Activated CD4-positive, alpha-beta T cell treated with anti-CD3 and anti-CD28 coated beads, Interleukin-2, amount 10 ng/mL, durations not matched to agents 7 days and 5 days (primary cell): ENCODE results near the gene ARGLU1. TPM values are rescaled to one million over a fixed set of nuclear protein-coding genes. Genes with fewer than 3 reads are reported as not detected.

Experiments
- CTCF ChIA-PET: fragments of 350-600 bp; sonication (Branson Sonifier 250); formaldehyde crosslinking; loops from one replicate; lab custom pipeline; 2021; ENCODE audit warnings: antibody characterized with exemption; lab: Charles Lee
- POLR2A ChIA-PET: fragments of 350-600 bp; sonication (Branson Sonifier 250); formaldehyde crosslinking; loops from one replicate; lab custom pipeline; 2021; ENCODE audit warnings: antibody characterized with exemption; lab: Charles Lee
- DNase-seq: peaks from one replicate; pipeline ENCODE4 v3.0.0-alpha.2; 2020
- H3K27ac Mint-ChIP-seq: one replicate; pipeline ENCODE4 v1.8.0; 2021; ENCODE audit warnings: mild to moderate bottlenecking, moderate library complexity, mixed read lengths
- H3K27me3 Mint-ChIP-seq: one replicate; pipeline ENCODE4 v1.8.0; 2021; ENCODE audit warnings: mixed read lengths
- H3K36me3 Mint-ChIP-seq: one replicate; pipeline ENCODE4 v1.8.0; 2021; ENCODE audit warnings: low read depth, mixed read lengths
- H3K4me1 Mint-ChIP-seq: one replicate; pipeline ENCODE4 v1.8.0; 2021; ENCODE audit warnings: mixed read lengths
- H3K4me3 Mint-ChIP-seq: one replicate; pipeline ENCODE4 v1.8.0; 2021; ENCODE audit warnings: mild to moderate bottlenecking, moderate library complexity, mixed read lengths
- H3K9me3 Mint-ChIP-seq: one replicate; pipeline ENCODE4 v1.8.0; 2021; ENCODE audit warnings: mixed read lengths
- total RNA-seq, 2 experiments: library from RNA; stranded (reverse); gene quantifications; one replicate each; pipeline ENCODE4 v1.2.3, GENCODE V29; 2021

Gene ARGLU1
- total RNA-seq, 2 experiments from 2014 or later, result 119 to 132 TPM

DNA sequence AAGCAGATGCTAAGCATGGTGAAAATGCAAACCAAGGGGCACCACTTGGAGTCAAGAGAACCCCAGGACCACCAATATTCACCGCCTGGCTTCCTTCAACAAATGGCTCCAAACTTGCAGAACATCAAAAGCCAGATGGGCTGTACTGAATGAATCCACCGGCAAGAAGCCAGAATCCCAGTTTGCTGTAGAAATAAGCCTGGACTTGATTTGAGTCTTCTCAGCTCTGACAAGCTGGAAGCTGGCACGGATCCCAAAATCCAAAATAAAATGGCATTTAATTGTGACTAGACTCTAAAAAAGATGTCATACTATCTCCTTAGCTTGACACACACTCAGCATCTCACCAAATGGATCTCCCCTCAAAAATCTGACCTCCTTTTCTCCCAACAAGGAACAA, 44.4 kb downstream of the ARGLU1 start:
- no peaks in the 10 kb centered on the region for H3K36me3 Mint-ChIP-seq
- H3K4me3 Mint-ChIP-seq, result no peak overlapping the region
- no peak for DNase-seq
- CTCF ChIA-PET, result no interaction called here
- no peak overlapping the region for H3K27ac Mint-ChIP-seq
- no peaks in the 10 kb centered on the region for H3K9me3 Mint-ChIP-seq
- POLR2A ChIA-PET, result no interaction called here
- no peaks in the 10 kb centered on the region for H3K4me1 Mint-ChIP-seq
- peaks cover 20% of the 10 kb centered on the region for H3K27me3 Mint-ChIP-seq

DNA sequence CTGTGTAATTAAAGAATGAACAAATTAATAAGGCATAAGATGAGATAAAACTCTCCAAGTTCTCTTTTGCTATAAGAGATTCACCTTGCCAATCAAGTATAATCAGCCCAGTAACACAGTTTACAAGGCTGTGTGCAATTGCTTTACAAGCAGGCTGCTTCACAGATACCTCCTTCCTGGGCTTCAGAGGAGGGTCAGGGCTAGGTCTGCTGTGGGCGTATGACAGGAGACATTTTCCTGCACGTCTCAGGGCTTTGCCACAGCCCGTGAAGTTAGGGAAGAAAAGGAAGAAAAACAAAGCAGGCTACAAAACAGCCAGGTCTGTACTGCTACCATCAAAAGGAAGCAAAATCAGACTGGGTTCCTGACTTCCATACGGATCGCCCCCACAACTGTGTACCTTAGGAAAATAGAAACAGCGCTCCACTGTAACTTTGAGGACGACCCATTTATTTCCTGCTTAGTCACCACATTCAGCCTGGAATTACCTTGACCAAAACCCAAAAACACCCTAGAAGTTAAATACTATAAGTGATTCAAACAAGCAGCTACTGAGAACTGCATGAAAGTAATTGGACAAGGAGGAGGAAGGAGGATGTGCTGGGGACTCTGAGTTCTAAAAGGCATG, 44.9 kb downstream of the ARGLU1 start:
- Mint-ChIP-seq H3K4me3 (no peak overlapping the region), H3K36me3 (no peaks in the 10 kb centered on the region), H3K27ac (no peak overlapping the region), H3K4me1 (no peaks in the 10 kb centered on the region), H3K27me3 (peaks cover 20% of the 10 kb centered on the region), H3K9me3 (no peaks in the 10 kb centered on the region)
- CTCF ChIA-PET, result no interaction called here
- no peak for DNase-seq
- POLR2A ChIA-PET, result no interaction called here

DNA sequence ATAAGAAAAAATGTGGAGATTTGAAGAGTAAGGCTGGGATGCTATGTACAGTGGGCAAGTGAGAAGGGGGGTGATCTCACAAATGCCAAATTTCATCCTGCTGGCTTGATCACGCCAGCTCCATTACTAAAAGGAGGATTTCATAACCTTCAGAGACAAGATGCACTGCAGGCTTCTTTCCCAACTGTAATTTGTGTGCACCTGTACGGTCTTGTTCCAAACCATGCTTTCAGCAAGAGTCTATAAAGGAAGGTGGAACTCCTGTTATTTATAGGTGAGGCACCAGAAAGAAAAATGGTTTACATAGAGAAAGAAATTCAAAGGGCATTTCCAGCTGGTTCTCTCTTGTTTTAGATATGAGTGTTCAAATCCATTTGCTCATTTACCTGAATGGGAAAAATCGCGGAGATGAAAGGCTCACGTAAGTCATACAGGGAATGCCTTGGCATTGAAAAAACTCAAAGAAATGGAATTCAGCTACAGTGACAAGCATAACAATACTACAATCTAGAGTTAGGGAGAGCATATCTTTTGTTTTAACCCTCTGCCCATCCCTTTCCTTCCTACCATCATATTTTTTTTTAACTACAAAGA, 45.7 kb downstream of the ARGLU1 start:
- POLR2A ChIA-PET, result no interaction called here
- Mint-ChIP-seq H3K36me3 (no peaks in the 10 kb centered on the region), H3K4me1 (no peaks in the 10 kb centered on the region), H3K27me3 (peaks cover 19% of the 10 kb centered on the region), H3K27ac (no peak overlapping the region), H3K9me3 (no peaks in the 10 kb centered on the region), H3K4me3 (no peak overlapping the region)
- DNase-seq, result no peak
- CTCF ChIA-PET, result no interaction called here

DNA sequence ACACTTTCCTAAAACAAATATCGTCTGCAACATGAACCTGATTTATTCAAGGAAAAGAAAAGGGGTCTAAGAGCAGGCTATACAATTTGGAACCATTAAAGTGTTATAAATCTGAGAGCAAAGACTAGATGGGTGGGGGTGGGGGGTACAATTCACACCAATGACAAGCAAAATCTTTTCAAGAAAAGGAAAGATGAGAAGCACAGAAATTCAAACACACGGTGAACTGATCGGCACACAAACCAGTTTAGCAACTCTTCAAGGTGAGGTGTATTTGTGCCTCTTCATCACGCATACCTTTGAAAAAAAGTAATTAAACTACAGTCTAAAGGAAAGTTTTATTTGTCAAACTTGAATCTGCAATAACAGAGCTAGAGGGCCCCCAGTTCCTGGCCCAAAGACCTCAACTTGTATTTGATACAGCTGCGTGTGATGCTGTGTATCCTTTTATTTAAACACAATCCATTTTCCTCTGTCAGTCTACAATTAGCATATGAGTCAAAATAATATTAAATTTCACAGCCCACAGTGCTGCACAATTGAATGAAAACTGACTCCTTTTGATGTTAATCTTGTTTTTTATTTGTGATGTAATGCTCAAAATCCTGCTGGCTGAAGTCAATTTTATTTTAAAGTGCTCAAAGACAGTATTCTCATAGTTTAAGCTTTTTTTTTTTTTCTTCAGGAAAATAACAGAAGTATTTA, 46.7 kb downstream of the ARGLU1 start:
- Mint-ChIP-seq H3K4me3 (no peak overlapping the region), H3K27ac (no peak overlapping the region), H3K36me3 (no peaks in the 10 kb centered on the region), H3K9me3 (no peaks in the 10 kb centered on the region), H3K4me1 (no peaks in the 10 kb centered on the region), H3K27me3 (peaks cover 25% of the 10 kb centered on the region)
- ChIA-PET POLR2A (no interaction called here), CTCF (no interaction called here)
- DNase-seq, result no peak

DNA sequence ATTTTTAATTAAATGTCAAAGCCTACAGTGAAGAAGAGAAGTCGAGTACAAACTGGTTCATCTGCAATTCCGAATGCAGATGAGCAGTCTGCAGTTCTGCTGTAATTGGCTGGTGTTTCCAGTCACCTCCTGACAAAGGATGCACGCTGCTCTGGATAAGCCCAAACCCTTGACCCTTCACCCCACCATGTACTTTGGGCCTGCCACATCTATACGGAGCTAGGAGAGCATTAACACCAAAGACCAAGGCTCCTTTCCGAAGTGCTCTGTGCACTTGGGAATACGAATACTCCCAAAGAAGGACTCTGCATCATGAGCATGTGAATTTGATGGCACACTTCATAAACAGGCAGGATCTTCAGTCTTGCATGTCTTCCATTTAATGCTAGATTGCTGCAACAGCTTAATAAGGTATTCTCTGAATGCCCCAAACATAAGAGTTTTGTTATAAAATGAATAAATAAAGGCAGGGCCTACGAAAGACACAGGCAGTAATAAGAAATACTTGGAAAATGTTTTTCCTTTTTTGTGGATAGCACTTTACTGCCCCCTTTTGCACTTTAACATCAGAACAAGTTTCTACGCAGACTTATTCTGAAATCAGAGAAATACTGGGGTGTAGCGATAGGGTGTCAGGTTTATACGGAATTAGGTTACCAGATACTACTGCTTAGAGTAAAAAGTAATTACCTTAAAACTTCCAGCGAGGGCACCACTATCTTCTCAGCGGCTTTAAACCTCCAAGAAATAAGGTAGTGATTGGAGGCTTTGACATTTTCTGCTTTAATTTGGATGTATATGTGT, 47.5 kb downstream of the ARGLU1 start:
- DNase-seq, result no peak
- Mint-ChIP-seq H3K4me1 (no peaks in the 10 kb centered on the region), H3K27me3 (peaks cover 26% of the 10 kb centered on the region), H3K36me3 (no peaks in the 10 kb centered on the region), H3K9me3 (no peaks in the 10 kb centered on the region), H3K27ac (no peak overlapping the region), H3K4me3 (no peak overlapping the region)
- ChIA-PET POLR2A (no interaction called here), CTCF (no interaction called here)

DNA sequence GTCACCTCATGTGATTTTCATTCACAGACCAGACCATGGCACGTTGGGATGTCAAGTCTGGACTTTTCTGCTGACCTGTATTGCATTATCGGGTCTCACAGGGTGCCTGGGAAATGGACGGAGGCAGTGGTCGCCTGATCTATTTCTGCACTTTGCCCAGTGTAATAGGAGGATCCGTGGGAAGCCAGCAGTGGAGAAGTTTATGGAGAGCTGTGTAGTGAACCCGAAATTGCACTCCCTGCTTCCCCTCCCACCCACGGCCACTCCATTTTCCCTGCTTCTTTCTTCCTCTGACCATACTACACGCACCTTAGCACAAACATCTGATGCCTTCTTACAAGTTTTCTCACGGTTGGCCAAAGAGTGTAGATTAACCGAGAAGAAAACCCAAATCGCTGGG, 49.4 kb downstream of the ARGLU1 start:
- Mint-ChIP-seq H3K4me3 (no peak overlapping the region), H3K27me3 (peaks cover 36% of the 10 kb centered on the region), H3K4me1 (no peaks in the 10 kb centered on the region), H3K9me3 (no peaks in the 10 kb centered on the region), H3K27ac (no peak overlapping the region), H3K36me3 (no peaks in the 10 kb centered on the region)
- ChIA-PET POLR2A (no interaction called here), CTCF (no interaction called here)
- no peak for DNase-seq

DNA sequence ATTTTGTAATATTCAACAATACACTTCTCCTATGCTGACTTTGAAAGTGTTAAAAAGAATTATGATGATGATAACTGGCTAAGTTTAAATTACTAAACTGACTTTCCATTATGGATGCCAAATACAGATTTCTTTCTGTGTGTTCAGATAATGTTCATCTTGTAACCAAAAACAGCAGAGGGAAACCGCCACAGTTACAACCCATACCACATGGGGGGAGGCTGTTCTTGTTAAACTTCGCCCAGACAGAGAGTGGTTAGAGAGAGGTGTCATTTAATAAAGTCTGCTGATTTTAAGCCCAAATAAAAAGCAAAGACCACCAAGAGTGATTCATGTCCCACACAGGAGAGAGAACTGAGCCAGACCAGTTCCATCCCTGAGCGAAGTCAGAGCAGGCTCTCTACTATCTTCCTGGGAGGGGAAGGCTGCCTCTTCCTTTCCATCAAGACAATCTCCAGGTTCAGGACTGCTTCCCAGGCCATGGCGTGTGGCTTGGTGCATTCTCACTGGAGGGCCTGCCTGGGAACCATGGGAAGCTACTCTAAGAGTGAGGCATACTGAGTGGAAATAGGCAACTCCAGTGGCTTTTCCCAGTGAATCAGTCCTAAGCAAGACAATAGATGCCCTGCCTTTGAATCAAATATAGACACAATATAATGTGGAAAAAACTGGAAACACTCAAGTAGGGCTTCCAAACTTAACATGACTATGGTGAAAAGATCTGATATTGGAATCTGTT, 50.7 kb downstream of the ARGLU1 start:
- CTCF ChIA-PET, result interaction anchor here (1.1 kb wide), 1 partner anchor 11 kb away, joined by 3 read pairs; no protein-coding TSS in a partner anchor
- no peaks in the 10 kb centered on the region for H3K9me3 Mint-ChIP-seq
- no peaks in the 10 kb centered on the region for H3K36me3 Mint-ChIP-seq
- no peaks in the 10 kb centered on the region for H3K4me1 Mint-ChIP-seq
- no peak overlapping the region for H3K27ac Mint-ChIP-seq
- POLR2A ChIA-PET, result no interaction called here
- H3K4me3 Mint-ChIP-seq, result no peak overlapping the region
- DNase-seq, result no peak
- H3K27me3 Mint-ChIP-seq, result peaks cover 31% of the 10 kb centered on the region

DNA sequence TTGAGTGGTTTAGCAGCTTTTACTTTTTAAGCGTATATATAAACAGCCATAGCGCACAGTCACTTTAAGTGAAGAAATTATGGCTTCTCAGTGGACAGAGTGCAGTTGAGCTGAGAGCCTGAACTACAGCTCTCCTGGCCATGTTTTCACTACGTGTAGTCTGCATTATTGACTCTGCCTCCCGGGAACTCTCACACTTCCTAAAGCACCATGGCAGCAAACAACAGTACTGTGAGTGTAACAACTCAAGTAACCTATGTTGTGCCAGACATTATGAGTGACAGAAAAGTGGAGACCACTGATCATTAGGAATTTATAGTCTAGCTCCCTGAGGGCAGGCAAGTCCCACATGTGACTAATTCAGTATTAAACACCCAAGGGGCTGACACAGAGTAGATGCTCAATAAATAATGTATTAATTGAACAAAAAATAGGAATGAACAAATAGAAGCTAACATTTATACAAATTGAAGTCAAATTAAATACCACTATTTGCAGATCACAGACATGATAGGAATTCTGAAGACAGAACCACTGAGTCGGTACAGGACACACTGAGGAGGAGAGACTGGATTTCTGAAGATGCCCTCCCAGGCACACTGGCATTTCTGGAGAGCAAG, 52.2 kb downstream of the ARGLU1 start:
- Mint-ChIP-seq H3K27ac (no peak overlapping the region), H3K9me3 (no peaks in the 10 kb centered on the region), H3K27me3 (peaks cover 29% of the 10 kb centered on the region), H3K36me3 (no peaks in the 10 kb centered on the region), H3K4me1 (no peaks in the 10 kb centered on the region), H3K4me3 (no peak overlapping the region)
- no peak for DNase-seq
- POLR2A ChIA-PET, result no interaction called here
- CTCF ChIA-PET, result interaction anchor here (0.7 to 1.6 kb wide), 3 partner anchors 9 to 86 kb away, joined by 3 to 7 read pairs (median 3); no protein-coding TSS in a partner anchor

DNA sequence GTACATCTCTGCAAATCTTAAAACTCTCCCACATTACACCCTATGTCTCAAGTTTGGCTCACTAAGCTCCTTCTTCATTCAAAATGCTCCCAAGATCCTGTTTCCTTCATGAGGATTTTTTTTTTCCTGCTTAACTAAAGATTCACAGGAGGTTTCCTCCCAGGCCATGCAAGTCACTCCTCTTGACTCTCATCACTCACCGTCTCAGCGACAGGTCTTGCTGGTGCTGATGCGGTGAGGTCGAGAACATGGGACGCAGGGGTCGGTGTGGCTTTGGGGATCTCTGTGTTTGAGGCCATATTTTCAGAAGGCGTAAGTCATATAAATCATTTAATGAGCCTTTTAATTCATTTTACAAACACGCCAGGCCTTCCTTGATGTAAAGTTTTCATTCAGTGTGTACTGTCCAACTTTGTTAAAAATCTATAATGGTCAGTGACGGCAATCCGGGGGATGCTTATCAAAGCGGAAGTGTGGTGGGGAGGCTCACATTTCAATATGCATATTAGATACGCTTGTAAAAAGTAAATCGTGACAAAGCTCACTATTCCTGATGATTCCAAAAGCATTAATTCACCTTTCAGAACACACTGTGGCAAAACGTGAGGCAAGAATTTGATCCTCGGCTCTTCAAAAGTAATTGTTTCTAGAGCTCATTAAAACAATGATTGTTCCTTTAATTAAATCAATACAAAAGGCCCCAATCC, 52.9 kb downstream of the ARGLU1 start:
- Mint-ChIP-seq H3K27me3 (peaks cover 26% of the 10 kb centered on the region), H3K9me3 (no peaks in the 10 kb centered on the region), H3K36me3 (no peaks in the 10 kb centered on the region), H3K4me3 (no peak overlapping the region), H3K27ac (no peak overlapping the region), H3K4me1 (no peaks in the 10 kb centered on the region)
- DNase-seq, result no peak
- POLR2A ChIA-PET, result no interaction called here
- CTCF ChIA-PET, result interaction anchor here (1.6 kb wide), 1 partner anchor 10 kb away, joined by 7 read pairs; no protein-coding TSS in a partner anchor

DNA sequence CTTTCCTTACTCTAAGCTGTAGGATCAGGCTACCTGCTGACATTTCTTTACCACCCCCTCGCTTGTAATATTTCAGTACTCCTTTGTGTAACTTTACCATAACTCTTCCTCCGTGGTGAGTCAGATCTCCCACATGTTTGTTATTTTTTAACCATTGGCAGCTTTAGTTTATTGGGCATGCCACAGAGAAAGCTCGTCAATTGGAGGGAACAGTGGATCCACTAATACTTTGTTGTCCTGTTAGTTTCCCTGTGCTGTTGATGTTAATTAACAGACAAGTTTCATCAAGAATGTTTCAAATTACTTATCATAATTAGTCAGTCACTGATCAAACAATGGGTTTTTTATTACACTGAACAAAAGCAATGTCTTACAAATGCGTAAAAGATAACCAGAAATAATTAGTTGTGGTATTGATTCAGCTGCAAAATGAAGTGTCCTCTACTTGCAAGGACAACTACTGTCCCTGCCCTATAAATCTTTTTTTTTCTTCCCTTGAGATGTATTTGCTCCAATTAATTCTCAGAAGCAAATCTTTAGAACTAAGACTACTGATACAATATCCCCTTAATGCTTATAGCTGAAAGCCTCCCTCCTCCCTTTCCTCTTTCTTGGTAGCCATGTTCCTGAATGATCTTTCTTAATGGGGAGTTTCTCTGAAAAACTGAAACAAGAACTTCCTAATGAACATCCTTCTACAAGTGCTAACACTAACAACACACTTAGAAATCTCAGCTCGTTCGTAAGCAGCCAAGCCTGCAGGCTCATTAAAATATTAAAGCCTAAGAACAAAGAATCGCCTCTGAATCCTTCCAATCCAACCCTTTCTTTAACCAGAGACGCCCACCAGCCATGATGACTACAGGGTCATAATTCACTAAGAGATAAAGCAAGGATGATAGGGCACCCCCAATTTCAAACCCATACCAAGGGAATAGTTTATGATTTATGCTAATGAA, 54.6 kb downstream of the ARGLU1 start:
- Mint-ChIP-seq H3K27ac (no peak overlapping the region), H3K4me3 (no peak overlapping the region), H3K27me3 (peaks cover 27% of the 10 kb centered on the region), H3K9me3 (no peaks in the 10 kb centered on the region), H3K4me1 (no peaks in the 10 kb centered on the region), H3K36me3 (no peaks in the 10 kb centered on the region)
- DNase-seq, result no peak
- POLR2A ChIA-PET, result no interaction called here
- CTCF ChIA-PET, result interaction anchor here (1.2 kb wide), 1 partner anchor 32 kb away, joined by 3 read pairs; no protein-coding TSS in a partner anchor
